Measurements from ENCODE around the gene LCP2.

LCP2 gene

DNA sequence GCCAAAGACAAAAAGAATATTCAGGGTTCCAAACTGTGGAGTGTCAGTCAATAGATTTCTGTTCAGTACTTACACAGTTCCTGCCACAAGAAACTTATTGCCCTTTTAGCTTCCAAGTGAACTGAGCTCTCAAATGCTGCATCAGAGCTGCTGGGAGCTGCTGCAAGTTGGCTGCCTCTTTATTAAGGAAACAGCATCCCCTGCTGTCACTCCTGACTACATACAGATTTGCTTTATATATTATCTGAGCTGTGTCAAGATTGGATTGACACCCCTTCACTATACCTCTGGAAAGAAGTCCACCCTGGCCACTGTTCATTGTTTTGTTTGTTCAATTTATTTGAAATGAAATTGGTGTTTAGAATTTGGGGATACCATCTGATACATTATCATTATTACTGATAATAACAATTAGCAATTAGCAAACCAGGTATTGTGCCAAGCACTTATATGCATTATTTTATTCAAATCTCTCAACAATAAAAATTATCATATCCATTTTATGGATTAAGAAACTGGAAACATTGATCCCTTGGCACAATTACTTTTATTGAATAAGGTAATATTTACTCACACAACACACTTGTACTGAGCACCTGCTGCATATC is 81.2 kb downstream of the LCP2 start:
- DNase-seq (ENCODE audit: low spot score), result peak; percentile 83

GRCh38 chr5:170211575-170212334 is 85.8 kb downstream of the LCP2 start:
- no peak for DNase-seq (ENCODE audit: low spot score)

GRCh38 chr5:170206958-170207357 is 90.6 kb downstream of the LCP2 start:
- no peak for DNase-seq (ENCODE audit: low spot score)

- DNase-seq (ENCODE audit: low spot score), result no peak
Measured at GRCh38 chr5:170206216-170206615, 91.4 kb downstream of the LCP2 start.

DNA sequence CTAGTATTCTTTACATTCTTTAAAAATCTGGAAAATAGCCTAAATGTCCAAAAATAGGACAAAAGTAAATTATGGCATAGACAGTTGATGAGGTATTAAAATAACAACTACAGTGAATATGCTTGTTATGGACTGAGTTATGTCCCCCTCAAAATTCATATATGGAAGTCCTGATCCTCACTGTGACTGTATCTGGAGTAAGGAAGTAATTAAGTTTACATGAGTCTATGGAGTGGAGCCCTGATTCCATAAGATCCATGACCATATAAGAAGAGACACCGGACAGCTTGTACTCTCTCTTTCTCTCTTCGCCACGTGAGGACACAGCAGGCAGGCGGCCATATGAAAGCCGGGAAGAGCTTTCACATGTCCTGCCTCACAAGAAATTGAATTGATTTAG is 93.4 kb downstream of the LCP2 start:
- no peak for DNase-seq (ENCODE audit: low spot score)

DNA sequence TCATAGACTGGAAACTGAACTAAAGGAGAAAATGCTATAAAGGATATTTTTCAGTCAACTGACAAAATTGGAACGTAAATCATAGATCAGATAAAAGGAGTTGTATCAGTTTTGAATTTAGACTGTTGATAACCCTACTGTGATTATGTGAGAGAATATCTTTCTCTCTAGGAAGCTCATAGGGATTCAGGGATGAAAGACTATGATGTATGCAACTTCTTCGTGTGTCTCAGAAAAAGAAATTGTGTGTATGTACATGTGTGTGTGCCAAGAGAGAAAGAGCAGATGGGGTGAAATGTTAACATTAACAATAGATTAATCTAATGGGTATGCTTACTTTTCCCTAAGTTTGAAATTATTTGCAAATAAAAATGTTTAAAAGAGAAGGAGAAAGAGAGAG is 95.5 kb downstream of the LCP2 start:
- no peak for DNase-seq (ENCODE audit: low spot score)

DNA sequence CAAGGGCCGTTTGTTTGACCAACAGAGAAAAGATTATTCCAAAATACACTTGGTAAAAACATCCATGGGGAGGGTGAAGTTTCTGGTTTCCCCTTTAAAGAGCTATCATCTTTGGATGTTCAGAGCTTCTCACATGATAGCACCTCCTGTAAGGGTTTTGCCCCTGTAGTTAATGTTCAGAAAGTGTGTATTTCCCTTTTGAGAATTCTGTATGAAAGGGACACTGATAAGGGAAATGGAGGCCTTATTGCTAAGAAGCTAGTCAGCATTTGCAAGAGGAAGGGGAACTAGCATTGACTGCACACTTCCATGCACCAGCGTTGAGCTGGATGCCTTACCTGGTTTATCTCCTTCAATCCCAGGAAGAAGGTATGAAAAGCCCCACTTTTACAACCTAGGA is 96.3 kb downstream of the LCP2 start:
- DNase-seq (ENCODE audit: low spot score), result no peak

DNA sequence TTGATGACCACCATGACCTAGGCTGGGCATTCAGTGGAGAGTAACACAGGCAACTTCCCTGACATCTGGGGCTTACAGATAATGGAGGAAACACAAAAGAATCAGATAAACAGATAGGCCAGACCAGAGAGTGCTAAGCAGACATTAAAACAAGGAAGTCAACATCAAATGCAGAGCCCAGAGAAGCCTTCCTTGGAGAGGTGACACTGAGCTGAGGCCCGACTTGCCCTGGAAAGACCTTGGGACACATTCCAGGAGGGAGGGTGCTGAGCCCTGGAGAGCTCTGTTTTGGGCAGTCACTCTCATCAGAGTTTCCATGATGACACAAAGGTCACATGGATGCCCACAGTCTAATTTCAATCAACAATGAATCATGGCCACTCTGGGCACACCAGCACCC is 96.7 kb downstream of the LCP2 start:
- no peak for DNase-seq (ENCODE audit: low spot score)
